ENCODE results near the gene KRTAP4-5.
"Not testable (repeated sequence)": the region's sequence is repeated elsewhere in the genome, so short reads cannot be mapped to it uniquely, and the experiment has no call there.

Gene KRTAP4-5

GRCh38 chr17:41147531-41148204, 2.0 kb downstream of the KRTAP4-5 start:
- no peak for DNase-seq (ENCODE audit: low spot score)

DNA sequence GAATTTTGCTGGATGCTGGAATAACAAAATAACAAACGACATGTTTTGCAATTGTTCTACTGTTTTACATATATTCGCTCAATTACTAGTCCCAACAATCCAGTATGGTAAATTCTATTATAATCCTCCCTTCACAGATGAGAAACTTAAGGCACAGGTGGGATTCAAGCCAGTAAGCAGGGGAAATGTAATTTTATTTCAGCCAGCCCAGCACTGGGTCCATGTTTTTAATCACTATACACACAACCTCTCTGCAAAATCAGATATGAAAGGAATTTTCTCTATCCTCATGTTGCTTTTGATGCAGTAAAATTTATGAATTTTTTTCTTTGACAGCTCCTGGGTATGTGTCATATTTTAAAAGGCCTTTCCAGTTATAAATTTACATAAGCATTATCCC, 4.4 kb downstream of the KRTAP4-5 start:
- DNase-seq (ENCODE audit: low spot score), result no peak

DNA sequence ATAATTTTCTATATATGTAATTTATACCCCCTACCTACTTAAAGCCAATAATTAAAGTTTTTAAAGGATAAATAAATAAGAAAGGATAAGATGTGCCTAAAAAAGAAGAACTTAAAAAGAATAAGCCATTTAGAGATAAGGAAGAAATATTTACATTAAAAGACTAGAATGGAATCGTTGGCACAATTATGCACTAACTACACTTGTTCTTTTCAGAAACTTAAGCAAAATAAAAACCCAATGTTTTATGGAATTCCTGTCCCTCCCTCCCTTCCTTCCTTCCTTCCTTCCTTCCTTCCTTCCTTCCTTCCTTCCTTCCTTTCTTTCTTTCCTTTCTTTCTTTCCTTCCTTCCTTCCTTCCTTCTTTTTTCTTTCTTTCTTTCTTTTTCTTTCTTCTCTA, 4.8 kb downstream of the KRTAP4-5 start:
- no peak for DNase-seq (ENCODE audit: low spot score)

DNA sequence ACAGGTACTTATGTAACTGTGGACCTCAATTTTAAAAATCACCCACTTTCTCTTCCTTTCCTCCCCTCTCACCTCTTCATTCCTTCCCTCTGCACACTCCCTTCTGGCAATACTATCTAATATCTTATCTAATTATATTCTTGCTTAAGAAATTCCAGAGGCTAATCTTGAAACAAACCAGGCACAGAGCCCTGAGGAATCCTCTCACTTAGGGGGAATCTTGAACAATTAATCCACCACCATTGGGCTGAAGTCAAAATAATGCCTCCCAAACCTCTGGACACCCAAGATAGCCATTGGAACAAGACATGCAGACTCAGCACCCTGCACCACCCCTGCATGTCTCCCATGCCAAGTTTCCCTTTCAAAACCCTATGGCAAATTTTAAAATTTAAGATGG, 8.3 kb downstream of the KRTAP4-5 start:
- no peak for DNase-seq (ENCODE audit: low spot score)

DNA sequence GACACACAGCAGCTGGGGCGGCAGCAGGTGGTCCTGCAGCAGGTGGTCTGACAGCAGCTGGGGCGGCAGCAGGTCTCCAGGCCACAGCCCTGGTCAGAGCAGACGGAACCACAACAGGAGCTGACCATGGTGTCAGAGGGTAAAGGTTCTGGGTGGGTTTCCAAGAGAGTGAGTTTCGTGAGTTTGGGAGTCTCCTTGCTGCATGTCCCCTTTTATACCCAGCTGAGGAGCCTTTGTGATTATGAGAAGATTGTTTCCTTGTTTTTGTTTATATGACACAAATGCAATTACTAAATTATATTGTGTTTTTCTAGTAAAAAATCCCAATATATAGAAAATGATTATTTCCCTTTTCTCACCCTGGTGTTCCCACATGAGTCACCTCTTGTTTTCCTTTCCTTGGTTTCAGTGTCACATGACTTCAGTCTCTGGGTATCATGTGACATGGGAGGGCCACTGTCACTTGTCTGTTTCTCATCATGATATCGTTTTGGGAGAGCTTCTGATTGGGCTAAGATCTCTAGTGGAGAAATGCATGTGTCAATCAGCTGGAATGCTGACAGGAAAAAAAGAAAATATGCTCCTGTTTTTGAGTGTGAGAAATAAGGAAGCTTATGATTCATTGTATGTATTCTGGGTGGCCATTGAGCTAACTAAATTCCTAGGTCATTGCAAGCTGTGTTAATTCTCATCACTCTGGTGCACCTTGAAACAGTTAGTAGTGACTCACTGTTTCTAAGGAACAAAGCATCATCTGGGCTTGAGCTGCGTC, 9.1 kb downstream of the KRTAP4-5 start, which contains the start of gene KRTAP4-6:
TSS of gene KRTAP4-6 (minus strand) at position 185 of the 772 bp plus-strand sequence. CDS start at position 128, 57 bp downstream.
- no peak for DNase-seq (ENCODE audit: low spot score)

GRCh38 chr17:41139865-41140264, 9.8 kb downstream of the KRTAP4-5 start:
- not testable (repeated sequence) for DNase-seq (ENCODE audit: low spot score)

DNA sequence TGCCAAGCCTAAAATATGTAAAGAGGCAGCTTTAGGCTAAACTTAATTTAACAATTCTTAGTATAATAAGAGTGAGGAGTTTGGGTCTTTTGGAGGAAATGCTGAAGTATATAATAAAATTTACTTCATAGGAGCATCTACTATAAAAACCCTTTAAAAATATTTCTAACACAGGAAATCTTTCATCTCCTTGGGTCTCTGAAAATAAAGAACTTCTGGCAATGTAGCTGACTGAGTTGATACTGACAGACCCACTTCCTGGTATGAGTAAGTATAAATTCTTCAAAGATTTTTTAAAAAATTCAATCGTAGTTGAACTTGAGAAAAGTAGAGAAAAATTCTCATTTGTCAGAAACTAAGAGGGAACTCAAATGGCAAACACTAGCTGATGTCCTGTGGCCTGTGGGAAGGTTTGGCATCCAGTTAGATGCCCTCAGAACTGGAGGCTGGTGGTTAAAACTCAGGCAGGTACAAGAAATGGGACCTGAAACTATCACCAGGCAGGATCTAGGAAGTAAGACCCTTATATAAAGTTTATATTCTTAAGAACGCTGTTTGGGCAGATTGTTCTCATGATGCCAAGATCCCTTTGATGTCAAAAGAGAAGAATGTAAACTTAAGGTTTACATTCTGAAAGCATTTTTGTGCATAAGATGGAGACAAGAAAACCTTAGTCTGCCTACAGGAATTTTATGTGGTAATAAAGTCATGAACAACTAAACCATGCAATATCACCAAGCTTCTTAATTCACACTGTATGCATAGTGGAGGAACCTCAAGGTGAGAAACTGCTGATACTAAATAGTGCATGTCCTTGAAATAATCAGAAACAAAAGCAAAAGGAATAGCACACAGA, 15.5 kb downstream of the KRTAP4-5 start:
- DNase-seq (ENCODE audit: low spot score), result no peak

DNA sequence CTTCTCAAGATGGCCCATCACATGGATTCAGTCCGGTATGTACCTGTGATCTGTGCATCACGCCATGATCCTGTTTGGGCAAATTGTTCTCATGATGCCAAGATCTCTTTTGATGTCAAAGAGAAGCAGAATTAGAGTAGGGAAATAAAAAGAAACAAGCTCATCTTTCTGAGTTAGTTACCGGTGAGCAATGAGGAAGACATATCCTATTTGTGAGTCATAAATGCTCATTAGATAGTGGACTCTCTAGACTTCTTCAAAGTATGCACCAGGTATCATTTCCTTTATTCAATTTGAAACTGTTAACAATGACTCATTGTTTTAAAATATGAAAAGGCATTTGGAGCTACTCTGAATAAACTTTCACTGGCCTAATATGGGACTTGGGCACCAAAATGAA, 17.6 kb downstream of the KRTAP4-5 start:
- no peak for DNase-seq (ENCODE audit: low spot score)

DNA sequence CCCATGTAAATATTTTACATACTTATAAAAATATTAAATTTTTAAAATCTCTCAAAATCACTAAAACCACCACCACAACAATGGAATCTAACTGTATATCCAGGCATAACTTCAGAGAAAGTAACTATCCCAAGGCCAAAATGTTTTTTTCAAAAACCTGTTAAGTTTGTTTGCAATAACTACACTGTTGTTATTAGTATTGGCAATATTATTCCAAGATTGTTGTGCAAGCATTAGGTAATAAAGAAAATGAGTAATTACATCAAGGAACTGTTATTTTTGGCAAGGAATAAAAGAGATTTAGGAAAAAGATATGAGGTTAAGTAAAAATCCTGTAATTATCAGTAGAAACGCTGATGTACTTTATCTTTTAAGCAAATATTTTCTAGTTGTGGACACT, 22.3 kb downstream of the KRTAP4-5 start:
- no peak for DNase-seq (ENCODE audit: low spot score)

GRCh38 chr17:41126412-41126811, 23.2 kb downstream of the KRTAP4-5 start:
- DNase-seq (ENCODE audit: low spot score), result no peak

GRCh38 chr17:41125064-41125463, 24.6 kb downstream of the KRTAP4-5 start:
- no peak for DNase-seq (ENCODE audit: low spot score)

DNA sequence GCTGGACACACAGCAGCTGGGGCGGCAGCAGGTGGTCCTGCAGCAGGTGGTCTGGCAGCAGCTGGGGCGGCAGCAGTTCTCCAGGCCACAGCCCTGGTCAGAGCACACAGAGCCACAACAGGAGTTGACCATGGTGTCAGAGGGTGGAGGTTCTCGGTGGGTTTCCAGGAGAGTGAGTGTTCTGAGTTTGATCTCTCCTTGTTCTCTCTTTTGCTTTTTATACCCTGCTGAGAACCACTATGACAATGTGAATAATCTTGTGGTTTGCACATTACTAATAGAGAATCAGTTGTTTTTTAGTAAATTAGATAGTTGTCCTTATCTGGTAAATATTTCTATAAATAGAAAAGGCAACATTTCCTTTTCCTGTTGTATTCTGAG, 25.6 kb downstream of the KRTAP4-5 start, which contains the start of gene KRTAP4-12:
TSS of gene KRTAP4-12 (minus strand) at position 192 of the 381 bp plus-strand sequence. CDS start at position 132, 60 bp downstream.
- DNase-seq (ENCODE audit: low spot score), result not testable (repeated sequence)

DNA sequence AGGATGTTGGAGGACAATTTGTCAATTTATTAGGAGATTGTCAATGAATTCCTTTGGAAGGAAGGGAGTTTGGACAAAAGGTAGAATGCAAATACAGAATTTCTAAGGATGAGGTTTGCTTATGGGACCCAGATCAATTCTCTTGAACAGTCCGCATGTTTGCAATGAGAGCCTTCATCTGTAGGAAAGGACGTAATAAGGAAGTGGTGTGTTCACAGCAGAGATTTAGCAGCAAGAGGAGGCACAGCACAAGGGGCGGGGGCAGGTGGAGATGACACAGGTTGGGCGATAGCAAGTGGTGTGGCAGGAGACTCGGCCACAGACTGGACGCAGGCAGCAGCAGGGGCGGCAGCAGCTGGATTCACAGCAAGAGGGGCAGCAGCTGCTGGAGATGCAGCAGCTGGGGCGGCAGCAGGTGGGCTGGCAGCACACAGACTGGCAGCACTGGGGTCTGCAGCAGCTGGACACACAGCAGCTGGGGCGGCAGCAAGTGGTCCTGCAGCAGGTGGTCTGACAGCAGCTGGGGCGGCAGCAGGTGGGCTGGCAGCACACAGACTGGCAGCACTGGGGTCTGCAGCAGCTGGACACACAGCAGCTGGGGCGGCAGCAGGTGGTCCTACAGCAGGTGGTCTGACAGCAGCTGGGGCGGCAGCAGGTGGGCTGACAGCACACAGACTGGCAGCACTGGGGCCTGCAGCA, 26.2 kb downstream of the KRTAP4-5 start:
- DNase-seq (ENCODE audit: low spot score), result not testable (repeated sequence)

- no peak for DNase-seq (ENCODE audit: low spot score)
These were observed 27.9 kb downstream of the KRTAP4-5 start for GRCh38 chr17:41121742-41122141.

GRCh38 chr17:41119696-41120690, 29.6 kb downstream of the KRTAP4-5 start:
- not testable (repeated sequence) for DNase-seq (ENCODE audit: low spot score)

GRCh38 chr17:41118721-41119120, 30.9 kb downstream of the KRTAP4-5 start:
- no peak for DNase-seq (ENCODE audit: low spot score)

DNA sequence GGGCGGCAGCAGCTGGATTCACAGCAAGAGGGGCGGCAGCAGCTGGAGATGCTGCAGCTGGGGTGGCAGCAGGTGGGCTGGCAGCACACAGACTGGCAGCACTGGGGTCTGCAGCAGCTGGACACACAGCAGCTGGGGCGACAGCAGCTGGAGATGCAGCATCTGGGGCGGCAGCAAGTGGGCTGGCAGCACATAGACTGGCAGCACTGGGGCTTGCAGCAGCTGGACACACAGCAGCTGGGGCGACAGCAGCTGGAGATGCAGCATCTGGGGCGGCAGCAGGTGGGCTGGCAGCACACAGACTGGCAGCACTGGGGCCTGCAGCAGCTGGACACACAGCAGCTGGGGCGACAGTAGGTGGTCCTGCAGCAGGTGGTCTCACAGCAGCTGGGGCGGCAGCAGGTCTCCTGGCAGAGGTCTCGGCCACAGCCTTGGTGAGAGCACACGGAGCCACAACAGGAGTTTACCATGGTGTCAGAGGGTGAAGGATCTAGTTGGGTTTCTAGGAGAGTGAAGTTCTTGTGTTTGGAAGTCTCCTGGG, 31.7 kb downstream of the KRTAP4-5 start, which contains the start of gene KRTAP4-11:
TSS of gene KRTAP4-11 (minus strand) at position 528 of the 541 bp plus-strand sequence. CDS start at position 470, 58 bp downstream.
- DNase-seq (ENCODE audit: low spot score), result not testable (repeated sequence)

DNA sequence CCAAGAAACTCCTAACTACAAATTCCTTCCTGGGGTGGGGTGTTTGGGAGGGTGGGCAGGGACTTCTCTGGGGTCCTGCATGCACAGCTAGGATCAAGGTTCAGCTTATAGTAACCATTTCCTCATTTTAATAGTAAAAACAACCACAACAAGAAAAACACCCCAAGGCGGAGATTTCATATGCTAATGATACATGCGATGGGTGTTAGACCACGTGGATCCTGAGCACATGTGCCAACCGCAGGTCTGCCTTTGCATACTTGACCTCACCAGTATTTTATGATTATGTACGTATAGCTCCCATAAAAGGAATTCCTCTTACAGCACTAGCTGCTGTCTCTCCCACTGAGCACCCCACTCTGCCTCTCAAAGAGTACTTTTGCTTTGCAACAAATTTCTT, 33.3 kb downstream of the KRTAP4-5 start:
- DNase-seq (ENCODE audit: low spot score), result no peak

- DNase-seq (ENCODE audit: low spot score), result no peak
These were observed 38.3 kb downstream of the KRTAP4-5 start for GRCh38 chr17:41111151-41111885.

Measured in hematopoietic multipotent progenitor cell treated with erythropoietin and hydrocortisone succinate and interleukin-3 and kit ligand, for 15 days (in vitro differentiated cells).